GM21367 (cell line): ENCODE results near the gene CXCL14.
"Not testable (repeated sequence)": the region's sequence is repeated elsewhere in the genome, so short reads cannot be mapped to it uniquely, and the experiment has no call there.

Source experiments
- ATAC-seq: cut with Tn5 transposase; IDR thresholded peaks from one replicate; pipeline ENCODE4 v1.9.1; 2021; ENCODE audit not compliant: unreplicated experiment

The CXCL14 gene

GRCh38 chr5:135546101-135546500, 32.7 kb downstream of the CXCL14 start:
- ATAC-seq: no peak

DNA sequence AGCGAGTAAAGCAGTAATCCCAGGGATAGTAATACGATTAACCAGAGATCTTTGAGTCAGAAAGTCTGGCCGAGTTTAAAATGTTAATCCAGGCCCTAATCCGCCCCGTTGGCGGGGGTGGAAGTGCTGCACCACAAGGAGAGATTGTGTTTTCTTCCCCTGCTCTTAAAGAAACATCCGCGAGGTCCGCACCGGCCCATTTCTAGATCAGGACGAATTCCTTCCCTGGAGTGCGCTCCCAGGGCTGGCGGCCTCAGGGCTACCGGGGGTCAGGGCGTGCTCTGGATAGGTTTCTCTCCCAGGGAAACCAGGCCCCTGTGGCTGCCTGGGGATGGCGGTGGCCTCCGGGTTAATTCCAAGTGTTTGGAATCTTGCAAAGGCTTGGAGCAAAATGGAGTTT, 33.7 kb downstream of the CXCL14 start:
- ATAC-seq: no peak

- ATAC-seq: no peak
Measured at GRCh38 chr5:135543485-135544304, 35.1 kb downstream of the CXCL14 start.

- ATAC-seq: no peak
Measured at GRCh38 chr5:135543001-135543484, 35.7 kb downstream of the CXCL14 start.

DNA sequence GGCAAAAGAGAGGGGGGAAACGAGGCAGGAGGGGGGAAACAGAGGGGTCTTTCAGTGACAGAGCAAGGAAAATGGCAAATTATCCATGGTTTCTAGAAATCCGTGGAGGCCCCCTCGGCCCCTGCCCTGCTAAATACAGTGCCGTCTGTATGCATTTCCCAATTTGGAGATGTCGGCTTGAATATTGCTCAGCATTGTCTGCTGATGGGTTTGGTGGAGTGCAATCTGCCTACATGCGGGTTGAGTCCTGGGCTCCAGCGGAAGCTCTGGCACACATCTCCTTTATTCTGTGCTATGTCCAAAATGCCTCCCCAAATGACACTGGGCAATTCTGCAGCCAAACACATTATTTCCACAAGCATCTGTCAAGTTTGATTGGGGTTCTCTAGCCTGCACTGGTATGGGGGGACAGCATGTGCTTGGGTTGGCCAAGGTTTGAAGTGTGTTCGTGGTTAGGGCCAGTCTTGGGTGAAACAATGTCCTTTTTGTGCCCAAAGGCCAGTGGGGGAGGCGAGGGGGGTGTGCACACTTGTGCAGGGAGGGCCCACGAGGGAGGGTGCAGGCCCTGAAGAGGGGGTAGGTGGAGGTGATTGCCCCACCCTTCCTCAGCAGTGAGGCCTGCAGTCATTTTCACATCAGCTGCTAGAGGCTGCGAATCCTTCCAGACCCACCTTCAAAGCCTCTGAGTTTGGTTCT, 36.8 kb downstream of the CXCL14 start:
- ATAC-seq: no peak

GRCh38 chr5:135539430-135540005, 39.3 kb downstream of the CXCL14 start:
- no peak for ATAC-seq

DNA sequence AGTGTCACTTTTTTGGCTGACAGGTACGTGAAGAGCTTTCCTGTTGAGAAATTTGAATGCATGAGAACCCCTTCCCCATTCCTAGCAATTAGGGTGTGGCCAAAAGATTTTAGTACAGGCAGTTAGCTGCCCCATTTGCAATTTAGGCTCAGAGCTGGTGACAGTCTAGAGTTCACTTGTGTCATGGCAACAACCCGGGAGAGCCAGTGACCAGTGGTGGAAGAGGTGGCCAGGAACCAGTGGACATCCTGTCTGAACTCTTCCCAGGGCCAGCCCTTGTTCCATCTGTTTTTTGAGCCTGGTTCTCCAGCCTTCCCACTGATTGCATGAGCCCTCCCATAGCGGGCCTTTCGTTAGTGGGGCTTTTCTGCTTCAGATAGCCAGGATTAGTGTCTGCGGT, 40.5 kb downstream of the CXCL14 start:
- no peak for ATAC-seq

- no peak for ATAC-seq
Measured at GRCh38 chr5:135537745-135538144, 41.0 kb downstream of the CXCL14 start.

DNA sequence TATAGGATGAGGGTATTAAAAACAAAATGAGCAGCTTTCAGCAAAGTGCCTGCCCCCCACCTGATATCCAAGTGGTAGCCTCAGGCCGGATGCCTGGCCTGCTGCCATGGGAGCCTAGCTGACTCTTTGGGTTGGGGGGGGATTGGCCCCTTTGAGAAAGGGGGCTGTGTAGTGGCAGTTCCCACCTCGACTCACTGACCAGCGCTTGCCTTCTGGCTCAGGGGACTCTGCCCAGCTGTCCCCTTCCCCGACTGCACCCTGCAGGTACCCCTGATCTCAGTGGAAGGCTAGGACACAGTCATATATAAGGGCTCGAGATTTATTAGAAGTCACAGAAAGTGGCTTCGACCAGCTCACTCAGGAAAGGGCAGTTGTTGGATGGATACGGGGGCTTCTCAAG, 41.5 kb downstream of the CXCL14 start:
- ATAC-seq: no peak

DNA sequence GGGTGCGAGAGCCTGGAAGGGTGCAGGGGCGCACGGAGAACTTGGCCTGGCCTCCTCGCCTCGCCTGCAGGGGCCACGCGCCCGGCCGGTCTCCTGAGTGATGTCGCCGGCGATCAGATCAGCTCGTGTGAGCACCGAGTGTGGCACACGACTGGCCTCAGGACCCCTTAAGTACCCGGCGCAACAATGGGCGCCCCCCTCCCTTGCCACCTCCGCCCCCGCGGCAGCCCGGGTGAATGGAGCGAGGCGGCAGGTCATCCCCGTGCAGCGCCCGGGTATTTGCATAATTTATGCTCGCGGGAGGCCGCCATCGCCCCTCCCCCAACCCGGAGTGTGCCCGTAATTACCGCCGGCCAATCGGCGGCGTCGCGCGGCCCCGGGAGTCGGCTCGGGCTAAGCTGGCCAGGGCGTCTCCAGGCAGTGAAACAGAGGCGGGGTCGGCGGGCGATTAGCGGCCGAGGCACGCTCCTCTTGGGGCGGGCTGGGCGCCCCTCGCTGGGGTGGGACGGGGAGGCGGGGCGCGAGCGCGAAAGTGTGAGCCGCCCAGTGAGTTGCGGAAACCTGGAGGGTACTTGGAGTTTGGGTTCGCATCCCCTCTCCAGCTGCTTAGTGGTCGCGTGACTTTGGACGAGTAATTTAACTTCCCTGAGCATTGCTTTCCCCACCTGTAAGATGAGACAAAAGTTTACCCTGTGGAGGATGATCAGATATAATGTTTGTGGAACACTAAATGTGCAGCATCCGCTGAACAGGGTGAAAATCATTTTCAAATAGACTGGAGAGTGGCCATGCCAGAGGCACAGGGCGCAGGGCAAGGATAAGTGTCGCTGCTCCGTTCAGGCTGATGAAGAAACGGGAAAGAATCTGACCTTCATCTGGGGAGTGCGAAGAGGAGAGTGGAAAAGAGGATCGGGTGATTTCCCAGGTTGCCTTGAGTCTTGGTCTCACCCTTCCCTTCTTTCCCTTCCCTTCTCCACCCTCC, 42.7 kb downstream of the CXCL14 start, which contains the start of gene NEUROG1:
NEUROG1 (minus strand) TSS at position 145 of the 982 bp plus-strand sequence. CDS start 274 bp downstream, outside the sequence.
- ATAC-seq: no peak

DNA sequence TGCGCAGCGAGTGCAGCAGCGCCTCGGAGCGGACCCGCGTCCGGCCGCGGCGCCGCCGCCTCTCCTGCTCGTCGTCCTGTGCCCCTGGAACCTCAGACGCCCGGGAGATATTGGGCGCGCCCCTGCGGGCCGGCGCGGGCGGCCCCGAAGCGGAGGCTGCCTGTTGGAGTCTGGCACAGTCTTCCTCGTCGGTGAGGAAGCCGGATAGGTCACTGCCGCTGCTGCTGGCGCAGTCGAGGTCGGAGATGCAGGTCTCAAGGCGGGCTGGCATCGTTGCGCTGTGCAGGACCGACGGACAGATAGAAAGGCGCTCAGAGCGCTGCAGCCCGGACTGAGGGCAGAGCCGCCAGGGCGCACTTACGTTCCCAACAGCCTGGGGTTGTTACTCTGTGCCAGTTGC, 43.4 kb downstream of the CXCL14 start:
- no peak for ATAC-seq

DNA sequence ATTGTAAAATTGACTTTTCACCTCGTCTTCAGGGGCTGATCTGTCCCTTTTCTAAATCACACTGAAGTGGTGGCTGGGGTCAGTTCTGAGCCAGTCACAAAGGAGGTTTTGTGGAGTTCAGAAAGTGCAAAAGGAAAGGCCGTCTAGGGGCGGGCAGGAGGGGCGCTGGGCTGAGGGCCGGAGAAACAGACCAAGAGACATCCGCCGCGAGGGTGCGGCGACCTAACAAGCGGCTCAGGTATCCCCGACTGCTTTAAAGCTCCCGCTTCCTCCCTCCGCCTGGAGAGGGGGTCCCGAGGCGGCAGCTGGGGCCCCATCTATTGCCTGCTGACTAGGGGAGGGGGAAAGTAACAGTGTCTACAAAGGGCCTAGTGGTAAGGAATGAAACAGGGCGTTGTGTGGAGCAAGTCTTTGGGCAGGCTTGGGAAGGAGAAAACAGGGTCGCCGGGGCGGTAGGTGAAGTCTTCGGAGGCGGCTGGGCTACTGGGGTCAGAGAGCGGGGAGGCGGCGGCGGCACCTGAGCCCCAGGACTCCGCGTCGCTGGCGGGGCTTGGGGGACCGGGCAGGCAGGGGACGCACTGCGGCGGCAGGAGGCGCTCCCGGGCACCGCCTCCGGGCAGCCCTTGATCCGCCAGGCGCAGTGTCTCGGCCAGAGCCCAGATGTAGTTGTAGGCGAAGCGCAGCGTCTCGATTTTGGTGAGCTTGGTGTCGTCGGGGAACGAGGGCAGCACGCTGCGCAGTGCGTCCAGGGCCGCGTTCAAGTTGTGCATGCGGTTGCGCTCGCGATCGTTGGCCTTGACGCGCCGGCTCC, 44.0 kb downstream of the CXCL14 start:
- no peak for ATAC-seq

GRCh38 chr5:135533794-135534193, 45.0 kb downstream of the CXCL14 start:
- no peak for ATAC-seq

DNA sequence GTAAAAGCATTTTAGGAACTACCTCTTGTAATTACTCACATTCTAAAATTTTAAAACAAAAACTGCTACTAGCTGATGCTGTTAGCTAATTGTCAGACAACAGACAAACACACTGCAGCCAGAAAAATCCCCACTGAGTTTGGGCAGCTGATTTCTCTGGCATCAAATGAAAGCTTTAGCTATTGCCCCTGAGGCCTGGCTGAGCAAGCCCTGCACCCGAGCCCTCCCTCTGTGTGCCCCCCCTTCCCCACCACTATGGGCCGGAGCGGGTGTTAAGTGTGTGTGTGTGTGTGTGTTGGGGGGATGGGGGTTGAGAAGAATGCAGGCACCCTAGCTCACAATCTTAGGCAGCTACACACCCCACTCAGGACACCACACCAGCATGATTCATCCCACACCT, 45.5 kb downstream of the CXCL14 start:
- ATAC-seq: no peak

DNA sequence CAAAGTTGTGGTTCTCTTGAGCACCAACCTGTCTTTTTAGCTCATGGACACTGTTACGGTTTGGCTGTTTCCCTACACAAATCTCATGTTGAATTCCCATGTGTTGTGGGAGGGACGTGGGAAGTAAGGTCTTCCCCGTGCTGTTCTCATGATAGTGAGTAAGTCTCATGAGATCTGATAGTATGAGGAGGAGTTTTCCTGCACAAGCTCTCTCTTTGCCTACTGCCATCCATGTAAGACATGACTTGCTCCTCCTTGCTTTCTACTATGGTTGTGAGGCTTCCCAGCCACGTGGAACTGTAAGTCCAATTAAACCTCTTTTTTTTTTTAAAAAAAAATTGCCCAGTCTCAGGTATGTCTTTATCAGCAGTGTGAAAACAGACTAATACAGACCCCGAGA, 49.2 kb downstream of the CXCL14 start:
- not testable (repeated sequence) for ATAC-seq

- ATAC-seq: no peak
Measured at GRCh38 chr5:135526924-135527323, 51.9 kb downstream of the CXCL14 start.

GRCh38 chr5:135521964-135522363, 56.8 kb downstream of the CXCL14 start:
- ATAC-seq: no peak
